NCI-H1092 treated with DMSO at 0.1 percent for 48 hours (cell line): ENCODE measurements around the gene NOL4L.
"Not testable (repeated sequence)": the region's sequence is repeated elsewhere in the genome, so short reads cannot be mapped to it uniquely, and the experiment has no call there.

ENCODE experiments used
- DNase-seq: peaks from one replicate; lab custom pipeline; 2025; lab: John Stamatoyannopoulos, UW

NOL4L gene

DNA sequence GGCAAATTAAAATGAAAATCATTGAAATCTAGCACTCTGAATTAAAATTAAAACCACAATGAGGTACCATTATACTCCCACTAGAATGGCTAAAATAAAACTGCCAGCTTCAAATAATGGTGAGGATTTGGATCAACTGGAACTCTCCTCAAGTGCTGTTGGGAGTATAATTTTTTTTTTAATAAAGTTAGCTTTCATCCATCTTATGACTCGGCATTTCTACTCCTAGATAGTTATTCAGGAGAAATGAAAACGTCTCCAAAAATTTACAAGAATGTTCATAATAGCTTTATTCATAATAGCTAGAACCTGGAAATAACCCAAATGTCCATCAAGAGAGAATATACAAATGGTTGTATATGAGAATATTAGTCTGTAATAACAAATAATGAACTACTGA is 163.8 kb downstream of the NOL4L start:
- DNase-seq, result no peak

DNA sequence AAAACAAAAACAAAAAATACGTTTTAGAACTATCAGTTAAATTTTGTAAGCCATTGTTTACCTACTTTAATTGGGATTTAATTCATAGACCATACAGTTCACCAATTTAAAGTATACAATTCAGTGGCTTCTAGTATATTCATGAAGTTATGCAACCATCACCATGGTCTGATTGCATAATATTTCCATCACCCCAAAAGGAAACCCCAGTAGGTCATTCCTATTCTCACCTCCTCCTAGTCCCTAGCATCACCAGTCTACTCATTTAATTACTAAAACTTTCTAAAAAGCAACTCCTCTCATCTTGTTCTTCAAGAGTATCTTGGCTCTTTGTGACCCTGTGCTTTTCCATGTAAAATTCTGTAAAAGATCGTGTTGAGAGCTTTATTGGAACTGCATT is 166.8 kb downstream of the NOL4L start:
- DNase-seq, result no peak

DNA sequence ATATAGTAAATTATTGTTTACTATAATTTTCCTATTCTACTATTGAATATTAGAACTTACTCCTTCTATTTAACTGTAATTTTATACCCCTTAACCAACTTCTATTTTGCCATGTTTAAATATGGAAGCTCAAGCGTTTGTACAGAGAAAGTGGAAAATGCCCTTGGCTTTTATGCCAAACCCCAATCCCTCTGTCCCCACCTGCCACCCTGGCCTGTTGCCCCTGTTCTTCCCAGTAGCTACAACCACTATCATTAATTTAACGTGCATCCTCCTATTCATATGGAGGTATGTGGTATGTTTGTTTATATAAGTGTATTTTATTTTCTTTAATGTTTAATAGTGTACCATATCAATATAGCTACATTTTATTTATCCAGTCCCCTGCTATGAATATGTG is 168.9 kb downstream of the NOL4L start:
- DNase-seq, result no peak

DNA sequence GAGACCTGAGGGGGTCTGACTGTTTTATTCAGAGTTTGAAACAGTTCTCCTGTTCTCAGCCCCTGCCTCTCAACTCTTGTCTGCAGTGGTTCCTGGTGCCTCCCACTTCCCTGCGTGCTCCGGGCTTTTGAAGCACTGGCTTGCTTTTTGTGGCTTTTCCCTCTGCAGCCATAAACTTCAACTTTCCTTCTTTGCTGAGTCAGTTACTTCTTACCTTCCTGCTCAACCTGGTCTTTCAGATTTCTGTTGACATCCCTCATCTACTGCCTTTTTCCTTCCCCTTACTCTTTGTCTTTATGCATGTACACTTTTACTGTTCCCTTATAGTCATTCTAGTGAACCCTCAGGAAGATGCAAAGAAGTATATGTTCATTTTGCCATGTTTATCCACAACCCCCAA is 169.6 kb downstream of the NOL4L start:
- DNase-seq, result no peak

DNA sequence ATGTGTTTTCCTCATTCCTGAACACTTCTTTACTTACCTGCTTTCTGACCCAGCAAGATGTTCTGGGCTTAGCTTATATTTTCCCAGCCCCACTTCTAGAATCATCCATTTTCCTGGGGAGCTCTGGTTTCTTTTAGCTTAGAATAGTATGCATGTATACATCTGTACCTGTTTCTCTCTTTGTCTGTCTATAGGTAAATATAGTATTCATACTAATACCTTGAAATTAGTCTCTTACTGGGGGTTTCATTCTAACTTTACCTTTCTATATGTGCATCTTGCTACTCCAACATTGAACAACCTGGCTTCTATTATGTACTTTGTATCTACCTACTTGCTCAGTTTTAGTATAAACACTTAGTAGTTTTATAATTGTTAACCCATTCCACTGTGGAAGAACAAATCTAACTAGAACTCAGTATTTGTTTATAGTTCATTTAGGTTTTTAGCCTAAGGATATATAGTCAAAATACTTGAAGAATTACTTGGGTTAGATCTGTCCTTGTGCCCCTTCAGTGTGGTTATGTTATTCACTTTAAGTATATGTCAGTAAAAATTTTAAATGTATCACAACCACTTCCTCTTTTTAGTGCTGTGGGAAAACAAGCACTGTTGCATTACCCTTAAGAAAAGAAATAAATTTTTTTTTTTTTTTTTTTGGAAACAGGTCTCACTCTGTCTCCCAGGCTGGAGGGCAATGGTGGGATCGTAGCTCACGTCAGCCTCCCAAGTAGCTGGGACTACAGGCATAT is 173.0 kb downstream of the NOL4L start:
- DNase-seq, result no peak

DNA sequence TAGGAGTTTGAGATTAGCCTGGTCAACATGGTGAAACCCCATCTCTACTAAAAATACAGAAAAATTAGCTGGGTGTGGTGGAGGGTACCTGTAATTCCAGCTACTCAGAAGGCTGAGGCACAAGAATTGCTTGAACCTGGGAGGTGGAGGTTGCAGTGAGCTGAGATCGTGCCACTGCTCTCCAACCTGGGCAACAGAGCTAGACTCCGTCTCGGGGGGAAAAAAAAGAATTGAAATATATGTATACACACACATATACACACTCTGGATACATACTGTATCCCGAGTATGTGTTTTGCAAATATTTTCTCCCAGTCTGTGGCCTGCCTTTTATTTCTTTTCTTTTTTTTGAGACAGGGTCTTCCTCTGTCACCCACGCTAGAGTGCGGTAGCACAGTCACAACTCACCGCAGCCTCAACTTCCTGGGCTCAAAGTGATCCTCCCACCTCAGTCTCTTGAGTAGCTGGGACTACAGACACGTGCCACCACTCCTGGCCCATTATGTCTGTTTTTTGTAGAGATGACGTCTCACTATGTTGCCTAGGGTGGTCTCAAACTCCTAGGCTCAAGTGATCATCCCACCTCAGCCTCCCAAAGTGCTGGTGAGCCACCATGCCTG is 177.9 kb downstream of the NOL4L start:
- not testable (repeated sequence) for DNase-seq

DNA sequence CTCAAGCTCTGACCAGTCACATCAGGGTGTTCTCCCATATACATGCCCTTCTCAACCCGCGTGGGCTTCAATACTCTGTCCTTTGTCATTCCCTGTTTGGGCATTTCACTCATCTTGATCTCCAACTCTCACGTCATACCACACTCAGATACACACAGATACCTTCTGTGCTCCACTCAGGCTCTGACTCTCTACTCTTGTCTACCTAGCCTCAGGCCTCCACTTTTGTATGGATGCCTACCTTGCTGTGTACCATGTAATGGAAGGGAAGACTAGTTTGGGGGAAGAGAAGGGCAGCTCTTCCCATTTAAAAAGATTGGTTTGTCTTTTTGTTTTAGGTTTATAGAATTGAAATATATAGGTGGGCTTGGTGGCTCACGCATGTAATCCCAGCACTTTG is 178.4 kb downstream of the NOL4L start:
- DNase-seq, result no peak

DNA sequence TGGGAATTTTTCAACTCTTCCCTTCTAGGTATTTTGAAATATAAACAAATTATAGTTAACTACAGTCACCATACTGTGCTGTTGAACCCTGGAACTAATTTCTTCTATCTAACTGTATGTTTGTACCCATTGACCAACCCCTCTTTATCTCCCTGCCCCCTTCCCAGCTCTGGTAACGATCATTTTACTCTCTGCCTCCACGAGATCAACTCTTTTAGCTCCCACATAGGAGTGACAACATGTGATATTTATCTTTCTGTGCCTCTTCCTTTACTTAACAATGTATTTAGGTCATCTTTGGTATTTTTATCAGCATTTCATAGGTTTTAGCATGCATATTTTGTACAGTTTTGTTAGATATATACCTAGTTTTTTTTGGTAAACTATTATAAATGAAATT is 181.1 kb downstream of the NOL4L start:
- no peak for DNase-seq

DNA sequence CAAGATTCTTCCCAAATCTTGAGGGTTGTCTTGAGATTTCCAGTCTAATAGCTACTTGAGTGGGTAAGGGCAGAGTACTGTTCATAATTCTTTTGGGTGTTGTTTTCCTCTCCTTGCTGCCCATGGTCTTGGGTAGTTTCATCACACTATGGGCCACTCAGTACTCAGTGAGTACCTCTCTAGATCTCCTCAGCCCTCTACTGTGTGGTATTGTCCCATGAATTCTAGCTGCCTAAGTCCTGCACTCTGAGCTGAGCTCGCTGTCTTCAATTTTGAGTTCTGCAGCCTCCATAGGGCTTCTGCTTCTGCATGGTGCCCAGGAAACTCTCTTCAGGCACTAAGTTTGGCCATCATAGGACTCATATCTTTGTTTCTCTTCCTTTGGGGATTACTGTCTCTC is 184.7 kb downstream of the NOL4L start:
- DNase-seq, result no peak

DNA sequence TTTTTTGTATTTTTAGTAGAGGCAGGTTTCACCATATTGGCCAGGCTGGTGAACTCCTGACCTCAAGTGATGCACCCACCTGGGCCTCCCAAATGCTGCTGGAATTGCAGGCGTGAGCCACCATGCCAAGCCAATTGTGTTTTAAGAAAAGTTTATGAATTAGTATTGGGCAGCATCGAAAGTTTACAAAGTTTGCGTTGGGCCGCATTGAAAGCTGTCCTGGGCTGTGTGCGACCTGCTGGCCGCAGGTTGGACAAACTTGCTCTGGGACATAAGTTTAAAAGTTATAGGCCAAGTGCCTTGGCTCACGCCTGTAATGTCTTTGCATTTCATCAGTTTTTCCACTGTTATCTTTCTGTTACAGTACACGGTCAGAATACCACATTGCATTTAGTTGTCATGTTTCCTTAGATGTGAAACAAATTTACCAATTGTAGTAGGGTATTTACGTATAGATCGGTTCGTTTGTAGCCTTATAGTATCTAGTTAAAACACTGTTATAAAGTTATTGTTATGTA is 187.5 kb downstream of the NOL4L start:
- DNase-seq, result no peak

DNA sequence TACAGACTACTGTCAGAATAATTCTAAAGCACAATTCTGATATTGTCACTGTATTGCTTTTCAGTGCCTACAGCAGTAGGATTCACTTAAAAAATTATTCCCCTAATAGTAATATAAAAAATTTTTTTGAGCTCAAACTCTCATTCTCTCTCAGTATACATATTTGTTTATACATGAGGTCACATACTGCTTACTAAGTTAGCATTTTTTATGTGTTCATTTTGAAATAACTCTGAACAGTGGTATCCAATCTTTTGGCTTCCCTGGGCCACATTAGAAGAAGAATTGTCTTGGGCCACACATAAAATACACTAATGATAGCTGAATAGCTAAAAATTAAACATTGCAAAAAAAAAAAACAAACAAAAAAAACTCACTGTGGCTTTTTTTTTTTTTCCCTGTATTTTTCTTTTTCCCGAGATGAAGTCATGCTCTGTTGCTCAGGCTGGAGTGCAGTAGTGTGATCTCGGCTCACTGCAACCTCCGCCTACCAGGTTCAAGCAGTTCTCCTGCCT is 188.4 kb downstream of the NOL4L start:
- no peak for DNase-seq

DNA sequence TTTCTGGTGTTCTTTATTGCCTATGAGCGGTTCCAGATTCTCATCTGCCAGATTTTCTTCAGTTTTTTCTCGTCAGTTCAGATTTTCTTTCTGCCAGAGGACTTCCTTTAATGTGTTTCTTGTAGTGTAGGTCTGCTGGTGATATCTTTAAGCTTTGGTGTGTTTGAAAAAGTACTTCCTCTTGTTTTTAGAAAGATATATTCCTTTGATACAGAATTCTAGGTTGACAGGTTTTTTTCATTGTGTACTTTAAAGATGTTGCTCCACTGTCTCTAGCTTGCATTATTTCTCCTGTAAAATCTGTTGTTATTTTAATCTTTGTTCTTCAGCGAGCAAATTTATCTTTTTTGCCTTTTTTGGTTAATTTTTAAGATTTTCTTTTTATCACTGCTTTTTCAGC is 190.1 kb downstream of the NOL4L start:
- no peak for DNase-seq
